H1 (cell line): ENCODE measurements around the gene DHPS. TPM values are rescaled to one million over a fixed set of nuclear protein-coding genes. Genes with fewer than 3 reads are reported as not detected.

Experiments used
- CTCF ChIA-PET: fragments of 300-600 bp; sonication (Branson Sonifier 250); formaldehyde crosslinking; loops from one replicate; lab custom pipeline; 2021; ENCODE audit not compliant: partially characterized antibody; lab: Charles Lee
- POLR2A ChIA-PET: fragments of 300-600 bp; sonication (Branson Sonifier 250); formaldehyde crosslinking; loops from one replicate; lab custom pipeline; 2021; ENCODE audit warnings: inconsistent platforms; ENCODE audit not compliant: partially characterized antibody; lab: Charles Lee
- DNase-seq, 2 experiments: peaks; one replicate each; pipeline versions ENCODE4 v3.0.0 to v3.0.0-alpha.2; 2010 to 2022; ENCODE audit warnings: low spot score in 2 of 2, low read depth in 1 of 2, mixed read lengths in 1 of 2
- FAIRE-seq: peaks from 2 replicates; lab custom pipeline; 2011; peaks lifted over from hg19 to GRCh38; lab: Jason Lieb, UNC
- H2AFZ ChIP-seq: 2 replicates; pipeline ENCODE4 v1.8.1; 2012; ENCODE audit warnings: low read length, inconsistent platforms
- H2AK5ac ChIP-seq: 2 replicates; pipeline ENCODE4 v1.6.1; 2013; ENCODE audit warnings: low read depth, low read length
- H2BK120ac ChIP-seq: replicated peaks from 2 replicates; pipeline ENCODE3; 2013; ENCODE audit warnings: low read depth, low read length, inconsistent platforms
- H2BK12ac ChIP-seq: 2 replicates; pipeline ENCODE4 v1.6.1; 2013; ENCODE audit warnings: low read depth, low read length
- H2BK15ac ChIP-seq: 2 replicates; pipeline ENCODE4 v1.6.1; 2013; ENCODE audit warnings: low read length
- H2BK20ac ChIP-seq: 2 replicates; pipeline ENCODE4 v1.6.1; 2013; ENCODE audit warnings: low read length
- H2BK5ac ChIP-seq: 2 replicates; pipeline ENCODE4 v1.6.1; 2013; ENCODE audit warnings: low read depth, low read length
- H3K14ac ChIP-seq: 2 replicates; pipeline ENCODE4 v1.6.1; 2013; ENCODE audit warnings: inconsistent platforms; ENCODE audit not compliant: insufficient read length
- H3K18ac ChIP-seq: 2 replicates; pipeline ENCODE4 v1.6.1; 2013; ENCODE audit warnings: low read length; ENCODE audit errors: extremely low read depth
- H3K23ac ChIP-seq: 2 replicates; pipeline ENCODE4 v1.6.1; 2013; ENCODE audit warnings: inconsistent platforms; ENCODE audit not compliant: insufficient read length
- H3K23me2 ChIP-seq: 2 replicates; pipeline ENCODE4 v1.6.1; 2013; ENCODE audit warnings: low read depth, low read length
- H3K27ac ChIP-seq: 2 replicates; pipeline ENCODE4 v1.6.1; 2011; ENCODE audit warnings: low read depth, low read length, inconsistent platforms
- H3K27me3 ChIP-seq, 4 experiments: replicated peaks in 1 of 4; 1 replicate in 1 of 4; 2 replicates in 3 of 4; pipeline versions ENCODE4 v1.6.1 to v1.8.1; 2011 to 2013; ENCODE audit warnings: low read length in 3 of 4, mild to moderate bottlenecking in 3 of 4, inconsistent platforms in 2 of 4, mixed read lengths in 2 of 4, moderate library complexity in 1 of 4; ENCODE audit not compliant: control insufficient read depth in 3 of 4, insufficient read depth in 3 of 4; ENCODE audit errors: extremely low read depth in 1 of 4
- H3K36me3 ChIP-seq, 4 experiments: 2 replicates each; pipeline versions ENCODE4 v1.6.1 to v1.8.1; 2011 to 2013; ENCODE audit warnings: mild to moderate bottlenecking in 4 of 4, low read length in 3 of 4, moderate library complexity in 2 of 4, control low read depth in 1 of 4, inconsistent platforms in 1 of 4; ENCODE audit not compliant: insufficient read depth in 4 of 4, control insufficient read depth in 2 of 4
- H3K4ac ChIP-seq: replicated peaks from 2 replicates; pipeline ENCODE3; 2013; ENCODE audit warnings: low read length, low read depth, mixed read lengths, inconsistent platforms; ENCODE audit not compliant: insufficient read length
- H3K4me1 ChIP-seq, 4 experiments: replicated peaks in 1 of 4; 1 replicate in 1 of 4; 2 replicates in 3 of 4; pipeline versions ENCODE4 v1.6.1 to v1.8.1; 2011 to 2013; ENCODE audit warnings: low read length in 3 of 4, inconsistent platforms in 2 of 4, mixed read lengths in 1 of 4; ENCODE audit not compliant: insufficient read depth in 4 of 4, control insufficient read depth in 3 of 4
- H3K4me2 ChIP-seq, 2 experiments: 2 replicates each; pipeline versions ENCODE4 v1.6.1 to v1.8.1; 2011 to 2013; ENCODE audit warnings: low read depth in 2 of 2, low read length in 2 of 2, control low read depth in 1 of 2, inconsistent platforms in 1 of 2, mild to moderate bottlenecking in 1 of 2; ENCODE audit not compliant: insufficient read depth in 1 of 2
- H3K4me3 ChIP-seq, 4 experiments: fragments of 200-600, 300-600 bp in 1 of 4; sonication (generic), shearing (Covaris generic), sonication (Bioruptor Twin) in 1 of 4; 2 replicates each; pipeline versions ENCODE4 v1.5.1 to v1.8.1; 2011 to 2016; ENCODE audit warnings: low read length in 4 of 4, low read depth in 3 of 4, control low read depth in 2 of 4, inconsistent platforms in 2 of 4, mild to moderate bottlenecking in 2 of 4, mixed read lengths in 1 of 4, moderate library complexity in 1 of 4; ENCODE audit not compliant: insufficient read depth in 2 of 4; ENCODE audit errors: extremely low read depth in 1 of 4
- H3K56ac ChIP-seq: replicated peaks from 2 replicates; pipeline ENCODE3; 2013; ENCODE audit warnings: low read depth, mild to moderate bottlenecking, mixed read lengths, low read length, inconsistent platforms; ENCODE audit not compliant: insufficient read length
- H3K79me1 ChIP-seq: 2 replicates; pipeline ENCODE4 v1.6.1; 2013; ENCODE audit warnings: low read depth, low read length, control low read depth
- H3K79me2 ChIP-seq, 2 experiments: 2 replicates each; pipeline versions ENCODE4 v1.6.1 to v1.8.1; 2012 to 2013; ENCODE audit warnings: low read length in 2 of 2, mild to moderate bottlenecking in 2 of 2, inconsistent platforms in 1 of 2; ENCODE audit not compliant: insufficient read depth in 2 of 2, control insufficient read depth in 1 of 2
- H3K9ac ChIP-seq, 4 experiments: replicated peaks in 1 of 4; 1 replicate in 1 of 4; 2 replicates in 3 of 4; pipeline versions ENCODE4 v1.6.1 to v1.8.1; 2011 to 2013; ENCODE audit warnings: low read depth in 3 of 4, low read length in 3 of 4, control low read depth in 2 of 4, mild to moderate bottlenecking in 2 of 4, moderate library complexity in 2 of 4, inconsistent platforms in 1 of 4; ENCODE audit errors: extremely low read depth in 1 of 4
- H3K9me3 ChIP-seq, 2 experiments: 2 replicates each; pipeline versions ENCODE4 v1.6.1 to v1.8.1; 2012 to 2013; ENCODE audit warnings: mild to moderate bottlenecking in 2 of 2, moderate library complexity in 2 of 2, control low read depth in 1 of 2, inconsistent platforms in 1 of 2, low read depth in 1 of 2, low read length in 1 of 2, mixed read lengths in 1 of 2; ENCODE audit not compliant: insufficient read depth in 2 of 2
- H4K20me1 ChIP-seq, 2 experiments: replicated peaks in 1 of 2; 2 replicates each; pipeline versions ENCODE3 to v1.8.1; 2011 to 2013; ENCODE audit warnings: inconsistent platforms in 2 of 2, low read length in 2 of 2, mild to moderate bottlenecking in 1 of 2; ENCODE audit not compliant: insufficient read depth in 2 of 2, control insufficient read depth in 1 of 2
- H4K5ac ChIP-seq: 2 replicates; pipeline ENCODE4 v1.6.1; 2013; ENCODE audit warnings: low read length, low read depth, mixed read lengths, inconsistent platforms; ENCODE audit not compliant: insufficient read length
- H4K8ac ChIP-seq: 2 replicates; pipeline ENCODE4 v1.8.0; 2013; ENCODE audit warnings: mild to moderate bottlenecking, moderate library complexity, low read length, inconsistent platforms; ENCODE audit not compliant: insufficient read depth; ENCODE audit errors: extremely low read depth
- H4K91ac ChIP-seq: replicated peaks from 2 replicates; pipeline ENCODE3; 2013; ENCODE audit warnings: low read length, mixed read lengths, inconsistent platforms; ENCODE audit not compliant: insufficient read length
- BRCA1 ChIP-seq: IDR thresholded peaks from 2 replicates; pipeline ENCODE4 v1.6.1; 2012; ENCODE audit warnings: low read depth, low read length, improper control_type of control experiment
- CBX8 ChIP-seq: fragments of 300-800, 300-1000 bp; sonication (generic); IDR thresholded peaks from 2 replicates; pipeline ENCODE4 v1.7.1; 2016; ENCODE audit warnings: low read depth, low read length, borderline replicate concordance
- SP1 ChIP-seq: IDR thresholded peaks from 2 replicates; pipeline ENCODE4 v1.6.1; 2011; ENCODE audit warnings: low read depth, low read length
- SUZ12 ChIP-seq: fragments of 200-600 bp; sonication (generic); IDR thresholded peaks from 2 replicates; pipeline ENCODE4 v1.6.1; 2012; ENCODE audit warnings: mild to moderate bottlenecking, inconsistent platforms, low read length, moderate library complexity, mixed read lengths
- WGBS, 2 experiments: shearing (Covaris generic) in 1 of 2; methylation state at CpG; one replicate each; pipeline versions ENCODE4 v1.1.6 to v1.1.7; 2013 to 2015; ENCODE audit warnings: low lambda C conversion rate in 2 of 2, mixed read lengths in 2 of 2, inconsistent platforms in 1 of 2, low coverage in 1 of 2, missing lambda C conversion rate in 1 of 2; ENCODE audit not compliant: insufficient replicate concordance in 2 of 2, insufficient coverage in 1 of 2, insufficient read length in 1 of 2; ENCODE audit errors: extremely low coverage in 1 of 2, missing lambda C conversion rate in 1 of 2; 5-methylcytosine and 5-hydroxymethylcytosine counted together
- polyA plus RNA-seq, 7 experiments: library from polyadenylated mRNA; depleted of rRNA in 3 of 7; stranded (reverse) in 5 of 7; unstranded in 2 of 7; fragments of >200 nt in 5 of 7; fragments of 200-250 nt in 2 of 7; gene quantifications; 1 replicate in 5 of 7; 2 replicates in 1 of 7; 4 replicates in 1 of 7; pipeline versions ENCODE4 v1.2.1 to v1.2.3, GENCODE V29; 2011 to 2013; ENCODE audit warnings: missing spikeins in 2 of 7, mixed read lengths in 2 of 7
- total RNA-seq: library from RNA; stranded (reverse); fragmentation: NEBNext Ultra II Directional; extraction: Animal tissue kit (Norgen Biotek cat#: 25700); gene quantifications from 2 replicates; pipeline ENCODE4 v1.2.1, GENCODE V29; 2021

DHPS gene
- total and polyA plus RNA-seq, 2 of the 8 experiments (the other 6 are each of a cell fraction or from before 2014, with no cell fraction given), result 86.6 to 99.6 TPM

- Histone ChIP-seq H4K20me1 (no peaks in the 10 kb centered on the region), H3K9ac (no peak overlapping the region), H3K79me1 (no peaks in the 10 kb centered on the region), H3K14ac (no peak overlapping the region), H3K4me3 (no peak overlapping the region), H3K9me3 (no peaks in the 10 kb centered on the region), H2AFZ (no peak overlapping the region), H2BK120ac (no peak overlapping the region), H3K27ac (no peak overlapping the region), H3K23me2 (peaks cover 1% of the 10 kb centered on the region; the same call in 1 of the 2 replicates), H3K36me3 (no peaks in the 10 kb centered on the region), H3K23ac (no peak overlapping the region), H2BK5ac (no peak overlapping the region), H2AK5ac (no peak overlapping the region), H2BK15ac (no peak overlapping the region), H4K5ac (no peak overlapping the region), H3K4me1 (no peaks in the 10 kb centered on the region; a peak in 2 of 7 replicates), H3K4me2 (no peak overlapping the region), H3K56ac (no peak overlapping the region), H3K27me3 (no peaks in the 10 kb centered on the region), H4K91ac (no peak overlapping the region), H3K4ac (no peak overlapping the region), H2BK12ac (no peak overlapping the region), H2BK20ac (no peak overlapping the region), H3K79me2 (no peaks in the 10 kb centered on the region), H3K18ac (no peak overlapping the region; the same call in 1 of the 2 replicates), H4K8ac (no peak overlapping the region)
- ChIA-PET POLR2A (interaction anchor here (0.7 to 0.9 kb wide), 2 partner anchors 11 to 23 kb away, joined by 3 read pairs; no protein-coding TSS in a partner anchor), CTCF (no interaction called here)
- WGBS, 2 experiments, result 97% methylated on average over 7 of the region's 13 CpGs; no CpG with 5 or more reads in 1 of the 2 experiments
- no peak for FAIRE-seq
- DNase-seq, result no peak
- TF ChIP-seq BRCA1 (no peak), SUZ12 (no peak), SP1 (no peak), CBX8 (no peak)
Observed at GRCh38 chr19:12636631-12637030, 45.0 kb downstream of the DHPS start.
